Sigmoid colon (tissue), 4 donors: ENCODE results near the gene CDHR3.

ENCODE experiments used
- EP300 ChIP-seq, 4 donors: sonication (generic); formaldehyde crosslinking; IDR thresholded peaks; one replicate each; pipeline ENCODE4 v1.6.1; 2017; ENCODE audit warnings: antibody characterized with exemption in 4 of 4
- TF ChIP-seq, protein P1 (sequence below), 4 experiments: fragments of 450-650 bp in 3 of 4; fragments of 200-600 bp in 1 of 4; IDR thresholded peaks; one replicate each; pipeline ENCODE4 v1.5.1; 2016 to 2019; ENCODE audit warnings: antibody characterized with exemption in 4 of 4, mild to moderate bottlenecking in 3 of 4, moderate library complexity in 2 of 4

DNA sequence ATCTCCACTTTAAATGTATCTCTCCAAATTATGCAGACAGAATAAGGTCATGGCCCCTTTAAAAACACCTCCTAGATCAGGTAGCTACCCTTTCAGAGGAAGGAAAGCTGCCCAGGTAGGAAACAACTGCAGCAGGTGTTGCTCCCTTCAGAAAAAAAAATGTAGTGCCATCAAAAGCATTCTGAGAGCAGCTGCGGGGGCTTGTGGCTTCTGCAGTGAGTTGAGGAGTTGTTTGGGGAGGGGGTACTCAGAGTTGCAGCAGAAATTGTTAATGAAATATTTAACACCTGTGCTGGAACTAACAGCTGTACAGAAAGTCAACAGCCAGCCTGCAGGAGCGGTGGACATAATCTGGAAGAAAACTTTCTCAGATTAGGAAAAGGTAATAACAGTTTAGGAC, 24.0 kb downstream of the CDHR3 start:
- no peak for TF ChIP-seq EP300 (IDR thresholded peaks at IDR 0.05)
- TF ChIP-seq, protein P1, sequence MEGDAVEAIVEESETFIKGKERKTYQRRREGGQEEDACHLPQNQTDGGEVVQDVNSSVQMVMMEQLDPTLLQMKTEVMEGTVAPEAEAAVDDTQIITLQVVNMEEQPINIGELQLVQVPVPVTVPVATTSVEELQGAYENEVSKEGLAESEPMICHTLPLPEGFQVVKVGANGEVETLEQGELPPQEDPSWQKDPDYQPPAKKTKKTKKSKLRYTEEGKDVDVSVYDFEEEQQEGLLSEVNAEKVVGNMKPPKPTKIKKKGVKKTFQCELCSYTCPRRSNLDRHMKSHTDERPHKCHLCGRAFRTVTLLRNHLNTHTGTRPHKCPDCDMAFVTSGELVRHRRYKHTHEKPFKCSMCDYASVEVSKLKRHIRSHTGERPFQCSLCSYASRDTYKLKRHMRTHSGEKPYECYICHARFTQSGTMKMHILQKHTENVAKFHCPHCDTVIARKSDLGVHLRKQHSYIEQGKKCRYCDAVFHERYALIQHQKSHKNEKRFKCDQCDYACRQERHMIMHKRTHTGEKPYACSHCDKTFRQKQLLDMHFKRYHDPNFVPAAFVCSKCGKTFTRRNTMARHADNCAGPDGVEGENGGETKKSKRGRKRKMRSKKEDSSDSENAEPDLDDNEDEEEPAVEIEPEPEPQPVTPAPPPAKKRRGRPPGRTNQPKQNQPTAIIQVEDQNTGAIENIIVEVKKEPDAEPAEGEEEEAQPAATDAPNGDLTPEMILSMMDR (IDR thresholded peaks at IDR 0.05), result no peak
